HepG2 (cell line): ENCODE results near the gene SKIDA1. TPM values are rescaled to one million over a fixed set of nuclear protein-coding genes. Genes with fewer than 3 reads are reported as not detected.

Experiments
- ATF4 ChIP-seq, 2 experiments: fragments of 450-650 bp in 1 of 2; sonication (generic) in 1 of 2; formaldehyde crosslinking; IDR thresholded peaks; 2 replicates each; pipeline versions ENCODE4 v1.5.0 to v1.8.0; 2020 to 2022; ENCODE audit warnings: mild to moderate bottlenecking in 1 of 2, missing genetic modification reagents in 1 of 2
- FOXA1 ChIP-seq, 2 experiments: fragments of 450-650 bp in 1 of 2; sonication (generic) in 1 of 2; formaldehyde crosslinking in 1 of 2; IDR thresholded peaks; 2 replicates each; pipeline versions ENCODE4 v1.4.0 to v1.6.1; 2016 to 2020; ENCODE audit warnings: missing genetic modification reagents in 1 of 2
- FUBP1 ChIP-seq: sonication (generic); formaldehyde crosslinking; IDR thresholded peaks from 2 replicates; pipeline ENCODE4 v1.5.1; 2020; ENCODE audit warnings: missing genetic modification reagents, mild to moderate bottlenecking, borderline replicate concordance
- LBX2 ChIP-seq: sonication (generic); formaldehyde crosslinking; IDR thresholded peaks from 2 replicates; pipeline ENCODE4 v1.5.0; 2020; ENCODE audit warnings: missing genetic modification reagents, mild to moderate bottlenecking, borderline replicate concordance
- NFKB2 ChIP-seq: sonication (generic); formaldehyde crosslinking; IDR thresholded peaks from 2 replicates; pipeline ENCODE4 v1.4.0; 2020; ENCODE audit warnings: missing genetic modification reagents, borderline replicate concordance
- NR2F2 ChIP-seq: IDR thresholded peaks from 2 replicates; pipeline ENCODE4 v1.6.1; 2012; ENCODE audit warnings: low read depth, inconsistent platforms, borderline replicate concordance
- PHF8 ChIP-seq: sonication (generic); formaldehyde crosslinking; IDR thresholded peaks from 2 replicates; pipeline ENCODE4 v1.5.0; 2020; ENCODE audit warnings: missing genetic modification reagents
- REPIN1 ChIP-seq: sonication (generic); formaldehyde crosslinking; IDR thresholded peaks from 2 replicates; pipeline ENCODE4 v1.8.0; 2022; ENCODE audit warnings: missing genetic modification reagents, low read depth, mild to moderate bottlenecking, borderline replicate concordance
- SNRNP70 ChIP-seq: fragments of 200-400 bp; formaldehyde crosslinking; IDR thresholded peaks from 2 replicates; pipeline ENCODE4 v1.6.1; 2017; ENCODE audit warnings: mild to moderate bottlenecking, low read depth, low read length, moderate library complexity
- SSRP1 ChIP-seq: IDR thresholded peaks from 2 replicates; pipeline ENCODE4 v1.6.1; 2016; ENCODE audit warnings: control low read depth
- TBL1XR1 ChIP-seq: fragments of 150-350 bp; IDR thresholded peaks from 2 replicates; pipeline ENCODE4 v1.6.1; 2014; ENCODE audit warnings: borderline replicate concordance, low read length; ENCODE audit not compliant: partially characterized antibody
- TOE1 ChIP-seq: sonication (generic); formaldehyde crosslinking; IDR thresholded peaks from 2 replicates; pipeline ENCODE4 v1.4.0; 2020; ENCODE audit warnings: mild to moderate bottlenecking, missing genetic modification reagents
- ZNF530 ChIP-seq: sonication (generic); formaldehyde crosslinking; IDR thresholded peaks from 2 replicates; pipeline ENCODE4 v1.5.0; 2020; ENCODE audit warnings: low read depth, mild to moderate bottlenecking, missing genetic modification reagents
- ZNF614 ChIP-seq: IDR thresholded peaks from 2 replicates; pipeline ENCODE4 v1.6.1; 2018; ENCODE audit warnings: missing biosample characterization, missing genetic modification reagents, inconsistent platforms, borderline replicate concordance
- polyA plus RNA-seq, 8 experiments: library from polyadenylated mRNA; depleted of rRNA in 3 of 8; stranded (reverse) in 7 of 8; unstranded in 1 of 8; fragments of >200 nt; fragmentation: Illumina TruSeq in 4 of 8; extraction: Trizol in 4 of 8; gene quantifications; 2 replicates each; pipeline versions ENCODE4 v1.2.1 to v1.2.3, GENCODE V29; 2011 to 2016; ENCODE audit warnings: low read depth in 4 of 8, missing spikeins in 1 of 8, mixed read lengths in 1 of 8; ENCODE audit not compliant: insufficient read depth in 1 of 8
- total RNA-seq, 5 experiments: library from RNA; depleted of rRNA; stranded (reverse); fragments of >200 nt; fragmentation: Illumina TruSeq; extraction: Trizol; gene quantifications; 2 replicates each; pipeline ENCODE4 v1.2.3, GENCODE V29; 2016; ENCODE audit warnings: low read depth in 1 of 5
- TF ChIP-seq, protein P1 (sequence below): sonication (generic); formaldehyde crosslinking; IDR thresholded peaks from 2 replicates; pipeline ENCODE4 v1.4.0; 2020; ENCODE audit warnings: missing genetic modification reagents

Gene SKIDA1
- total and polyA plus RNA-seq, 2 of the 13 experiments (the other 11 are each of a cell fraction or from before 2014, with no cell fraction given) = 0.73 to 1.5 TPM

DNA sequence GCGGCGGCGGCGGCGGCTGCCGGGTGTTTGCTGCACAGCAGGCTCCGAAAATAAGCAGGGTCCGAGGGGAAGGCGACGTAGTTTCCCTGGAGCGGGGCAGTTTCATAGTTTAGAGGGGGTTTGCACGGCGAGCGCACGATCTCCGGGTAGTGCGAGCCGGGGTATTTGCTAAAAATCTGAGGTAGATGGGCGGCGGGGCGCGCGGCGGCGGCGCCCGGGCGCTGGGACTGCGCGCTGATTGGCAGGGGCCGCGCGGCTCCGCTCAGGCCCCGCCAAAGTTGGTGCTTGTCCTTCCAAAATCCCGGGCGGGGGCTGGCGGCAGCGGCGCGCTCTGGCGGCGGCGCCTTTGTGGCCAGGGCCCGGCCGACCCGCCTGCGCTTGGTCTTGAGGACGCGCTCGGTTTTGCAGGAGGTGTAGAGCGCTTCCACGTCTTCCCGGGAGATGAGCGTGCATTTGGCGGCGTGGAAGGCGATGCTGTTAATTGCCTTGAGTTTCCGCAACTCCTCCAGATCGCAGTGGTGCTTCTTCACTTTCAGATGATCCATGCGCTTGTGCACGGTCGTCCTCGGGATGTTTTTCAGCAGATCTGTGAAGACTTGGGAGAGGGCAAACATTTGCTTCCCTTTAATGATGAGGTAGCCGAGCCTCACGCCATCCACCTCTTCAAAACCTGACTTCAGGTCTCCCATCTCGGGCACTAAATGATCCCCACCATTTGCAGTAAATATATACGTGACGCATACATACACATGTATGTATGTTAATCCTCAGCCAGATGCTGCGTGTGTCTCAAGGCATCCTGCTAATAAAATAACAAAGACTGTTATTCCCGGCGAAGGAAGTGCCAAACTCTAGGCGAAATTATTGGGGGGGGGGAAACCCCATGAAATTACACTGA lies 8.1 kb downstream of the SKIDA1 start (continued):
- TF ChIP-seq FUBP1 = no peak
- TF ChIP-seq ZNF614 (CRISPR knock-in tag) = no peak
- TF ChIP-seq ZNF530 (CRISPR knock-in tag) = no peak
- peak; percentile 18; the same call in 1 of the 2 replicates for TF ChIP-seq PHF8
- no peak for TF ChIP-seq FOXA1 (IDR thresholded peaks at IDR 0.05)
- TF ChIP-seq FOXA1 (CRISPR knock-in tag; IDR thresholded peaks at IDR 0.05) = no peak
- TF ChIP-seq NR2F2 = no peak
- TF ChIP-seq TBL1XR1 = no peak
- TF ChIP-seq, protein P1, sequence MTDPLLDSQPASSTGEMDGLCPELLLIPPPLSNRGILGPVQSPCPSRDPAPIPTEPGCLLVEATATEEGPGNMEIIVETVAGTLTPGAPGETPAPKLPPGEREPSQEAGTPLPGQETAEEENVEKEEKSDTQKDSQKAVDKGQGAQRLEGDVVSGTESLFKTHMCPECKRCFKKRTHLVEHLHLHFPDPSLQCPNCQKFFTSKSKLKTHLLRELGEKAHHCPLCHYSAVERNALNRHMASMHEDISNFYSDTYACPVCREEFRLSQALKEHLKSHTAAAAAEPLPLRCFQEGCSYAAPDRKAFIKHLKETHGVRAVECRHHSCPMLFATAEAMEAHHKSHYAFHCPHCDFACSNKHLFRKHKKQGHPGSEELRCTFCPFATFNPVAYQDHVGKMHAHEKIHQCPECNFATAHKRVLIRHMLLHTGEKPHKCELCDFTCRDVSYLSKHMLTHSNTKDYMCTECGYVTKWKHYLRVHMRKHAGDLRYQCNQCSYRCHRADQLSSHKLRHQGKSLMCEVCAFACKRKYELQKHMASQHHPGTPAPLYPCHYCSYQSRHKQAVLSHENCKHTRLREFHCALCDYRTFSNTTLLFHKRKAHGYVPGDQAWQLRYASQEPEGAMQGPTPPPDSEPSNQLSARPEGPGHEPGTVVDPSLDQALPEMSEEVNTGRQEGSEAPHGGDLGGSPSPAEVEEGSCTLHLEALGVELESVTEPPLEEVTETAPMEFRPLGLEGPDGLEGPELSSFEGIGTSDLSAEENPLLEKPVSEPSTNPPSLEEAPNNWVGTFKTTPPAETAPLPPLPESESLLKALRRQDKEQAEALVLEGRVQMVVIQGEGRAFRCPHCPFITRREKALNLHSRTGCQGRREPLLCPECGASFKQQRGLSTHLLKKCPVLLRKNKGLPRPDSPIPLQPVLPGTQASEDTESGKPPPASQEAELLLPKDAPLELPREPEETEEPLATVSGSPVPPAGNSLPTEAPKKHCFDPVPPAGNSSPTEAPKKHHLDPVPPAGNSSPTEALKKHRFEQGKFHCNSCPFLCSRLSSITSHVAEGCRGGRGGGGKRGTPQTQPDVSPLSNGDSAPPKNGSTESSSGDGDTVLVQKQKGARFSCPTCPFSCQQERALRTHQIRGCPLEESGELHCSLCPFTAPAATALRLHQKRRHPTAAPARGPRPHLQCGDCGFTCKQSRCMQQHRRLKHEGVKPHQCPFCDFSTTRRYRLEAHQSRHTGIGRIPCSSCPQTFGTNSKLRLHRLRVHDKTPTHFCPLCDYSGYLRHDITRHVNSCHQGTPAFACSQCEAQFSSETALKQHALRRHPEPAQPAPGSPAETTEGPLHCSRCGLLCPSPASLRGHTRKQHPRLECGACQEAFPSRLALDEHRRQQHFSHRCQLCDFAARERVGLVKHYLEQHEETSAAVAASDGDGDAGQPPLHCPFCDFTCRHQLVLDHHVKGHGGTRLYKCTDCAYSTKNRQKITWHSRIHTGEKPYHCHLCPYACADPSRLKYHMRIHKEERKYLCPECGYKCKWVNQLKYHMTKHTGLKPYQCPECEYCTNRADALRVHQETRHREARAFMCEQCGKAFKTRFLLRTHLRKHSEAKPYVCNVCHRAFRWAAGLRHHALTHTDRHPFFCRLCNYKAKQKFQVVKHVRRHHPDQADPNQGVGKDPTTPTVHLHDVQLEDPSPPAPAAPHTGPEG (CRISPR knock-in tag) = peak; percentile 97
- TF ChIP-seq LBX2 = no peak
- TF ChIP-seq NFKB2 (CRISPR knock-in tag) = 0 out of 2 replicates have a peak, but pooled peaks have one; percentile 44
- TF ChIP-seq SNRNP70 = no peak
- TF ChIP-seq ATF4 (CRISPR knock-in tag; IDR thresholded peaks at IDR 0.05) = no peak
- TF ChIP-seq SSRP1 = no peak
- no peak for TF ChIP-seq REPIN1 (CRISPR knock-in tag)
- no peak for TF ChIP-seq TOE1 (CRISPR knock-in tag)
